ENCODE data around the gene MYO1E. TPM values are rescaled to one million over a fixed set of nuclear protein-coding genes. Genes with fewer than 3 reads are reported as not detected.

MYO1E gene
- total RNA-seq, 1 experiment from 2014 or later: 83.6 TPM

GRCh38 chr15:59398220-59398619, 25.5 kb upstream of the MYO1E start:
- H3K4me3 Mint-ChIP-seq: no peak overlapping the region
- no peak for DNase-seq (ENCODE audit: low spot score)
- ChIA-PET CTCF (no interaction called here), POLR2A (no interaction called here)
- peaks cover 33% of the 10 kb centered on the region for H3K4me1 Mint-ChIP-seq
- no peak for TF ChIP-seq MYBL2 (CRISPR knock-in tag; IDR thresholded peaks at IDR 0.05)
- TF ChIP-seq ZNF317 (CRISPR knock-in tag; IDR thresholded peaks at IDR 0.05; ENCODE audit: borderline replicate concordance, low read depth): no peak
- TF ChIP-seq AR (CRISPR knock-in tag; IDR thresholded peaks at IDR 0.05): no peak
- no peak for TF ChIP-seq PRDM15 (CRISPR knock-in tag; IDR thresholded peaks at IDR 0.05)
- TF ChIP-seq FOXJ3 (CRISPR knock-in tag; IDR thresholded peaks at IDR 0.05; ENCODE audit: borderline replicate concordance): no peak
- no peak for TF ChIP-seq ZNF512 (CRISPR knock-in tag; IDR thresholded peaks at IDR 0.05; ENCODE audit: borderline replicate concordance)
- TF ChIP-seq MLX (CRISPR knock-in tag; IDR thresholded peaks at IDR 0.05): no peak
- no peak for TF ChIP-seq RORB (CRISPR knock-in tag; IDR thresholded peaks at IDR 0.05)
- no peak for TF ChIP-seq MAX (CRISPR knock-in tag; IDR thresholded peaks at IDR 0.05)
- H3K9me3 Mint-ChIP-seq: no peaks in the 10 kb centered on the region
- no peak for ATAC-seq
- H3K36me3 Mint-ChIP-seq: no peaks in the 10 kb centered on the region
- no peak overlapping the region for H3K27ac Mint-ChIP-seq
- peaks cover 59% of the 10 kb centered on the region for H3K27me3 Mint-ChIP-seq (ENCODE audit: low read depth)

GRCh38 chr15:59396679-59397078, 24.0 kb upstream of the MYO1E start:
- CTCF ChIA-PET: interaction anchor here (0.7 to 1.3 kb wide), 2 partner anchors 25 to 232 kb away, joined by 3 to 4 read pairs; no protein-coding TSS in a partner anchor
- TF ChIP-seq PRRX2 (CRISPR knock-in tag; IDR thresholded peaks at IDR 0.05): no peak
- no peak for TF ChIP-seq ZNF425 (CRISPR knock-in tag; conservative IDR thresholded peaks at IDR 0.05)
- TF ChIP-seq SMAD4 (CRISPR knock-in tag; IDR thresholded peaks at IDR 0.05): no peak
- TF ChIP-seq TEAD1 (CRISPR knock-in tag; IDR thresholded peaks at IDR 0.05): no peak
- no peak for TF ChIP-seq NR1H2 (CRISPR knock-in tag; IDR thresholded peaks at IDR 0.05)
- TF ChIP-seq ELF4 (CRISPR knock-in tag; IDR thresholded peaks at IDR 0.05; ENCODE audit: low read depth): no peak
- no peak for TF ChIP-seq GTF2I (CRISPR knock-in tag; conservative IDR thresholded peaks at IDR 0.05)
- no peak for TF ChIP-seq HMGXB4 (CRISPR knock-in tag; IDR thresholded peaks at IDR 0.05)
- TF ChIP-seq FOXJ3 (CRISPR knock-in tag; IDR thresholded peaks at IDR 0.05; ENCODE audit: borderline replicate concordance): no peak
- no peak for TF ChIP-seq ZBTB21 (CRISPR knock-in tag; IDR thresholded peaks at IDR 0.05; ENCODE audit: borderline replicate concordance)
- TF ChIP-seq KAT7 (CRISPR knock-in tag; IDR thresholded peaks at IDR 0.05; ENCODE audit: borderline replicate concordance): no peak
- TF ChIP-seq FOXP1 (CRISPR knock-in tag; IDR thresholded peaks at IDR 0.05; ENCODE audit: borderline replicate concordance): no peak
- TF ChIP-seq CDX4 (CRISPR knock-in tag; IDR thresholded peaks at IDR 0.05; ENCODE audit: borderline replicate concordance): no peak
- Mint-ChIP-seq H3K4me3 (no peak overlapping the region), H3K27me3 (ENCODE audit: low read depth) (peaks cover 46% of the 10 kb centered on the region), H3K36me3 (no peaks in the 10 kb centered on the region), H3K9me3 (no peaks in the 10 kb centered on the region), H3K27ac (no peak overlapping the region), H3K4me1 (peaks cover 22% of the 10 kb centered on the region)
- ATAC-seq (no peak), DNase-seq (ENCODE audit: low spot score) (no peak)
- POLR2A ChIA-PET: no interaction called here
